ENCODE results near the gene LRP5.
A peak's percentile ranks its signal among the peaks of the same experiment; 100 is the strongest.
"Not testable (repeated sequence)": the region's sequence is repeated elsewhere in the genome, so short reads cannot be mapped to it uniquely, and the experiment has no call there.

Gene LRP5

GRCh38 chr11:68282141-68282860 lies 30.1 kb upstream of the LRP5 start:
- peak in 1 of 5 donors; percentile 75 for DNase-seq

- DNase-seq: no peak
Measured at GRCh38 chr11:68282861-68283230, 29.5 kb upstream of the LRP5 start.

GRCh38 chr11:68284588-68284987 lies 27.8 kb upstream of the LRP5 start:
- DNase-seq: not testable (repeated sequence)

- no peak for DNase-seq
Measured at GRCh38 chr11:68287419-68287818, 25.0 kb upstream of the LRP5 start.

- no peak for DNase-seq
Measured at GRCh38 chr11:68289456-68289855, 22.9 kb upstream of the LRP5 start.

- no peak for DNase-seq
Measured at GRCh38 chr11:68293708-68294107, 18.7 kb upstream of the LRP5 start.

- no peak for DNase-seq
Measured at GRCh38 chr11:68295271-68295670, 17.1 kb upstream of the LRP5 start.

GRCh38 chr11:68295940-68296339 lies 16.5 kb upstream of the LRP5 start:
- DNase-seq: no peak

- DNase-seq: no peak
Measured at GRCh38 chr11:68296344-68297051, 15.9 kb upstream of the LRP5 start.

GRCh38 chr11:68297052-68297378 lies 15.4 kb upstream of the LRP5 start:
- no peak for DNase-seq

- DNase-seq: no peak
Measured at GRCh38 chr11:68297494-68297811, 14.9 kb upstream of the LRP5 start.

GRCh38 chr11:68297812-68298658 lies 14.4 kb upstream of the LRP5 start:
- DNase-seq: peak; percentile 42 to 71 (median 60)

GRCh38 chr11:68298659-68299516 lies 13.5 kb upstream of the LRP5 start:
- DNase-seq: no peak

GRCh38 chr11:68299517-68299879 lies 12.9 kb upstream of the LRP5 start:
- not testable (repeated sequence) for DNase-seq

GRCh38 chr11:68300076-68300830 lies 12.1 kb upstream of the LRP5 start:
- DNase-seq: no peak

- DNase-seq: no peak
Measured at GRCh38 chr11:68302256-68302655, 10.1 kb upstream of the LRP5 start.

GRCh38 chr11:68302670-68303069 lies 9.7 kb upstream of the LRP5 start:
- no peak for DNase-seq

- no peak for DNase-seq
Measured at GRCh38 chr11:68303083-68303482, 9.3 kb upstream of the LRP5 start.

- no peak for DNase-seq
Measured at GRCh38 chr11:68303982-68304780, 8.2 kb upstream of the LRP5 start.

- DNase-seq: no peak
Measured at GRCh38 chr11:68306636-68307035, 5.8 kb upstream of the LRP5 start.

GRCh38 chr11:68308068-68308467 lies 4.3 kb upstream of the LRP5 start:
- no peak for DNase-seq

Data from T-helper 1 cell (primary cell).